KMS-11 (cell line): ENCODE measurements around the gene CHDH.

Experiments used
- H2AFZ ChIP-seq: fragments of 200-600 bp; sonication (generic); 2 replicates; pipeline ENCODE4 v1.6.1; 2016; ENCODE audit warnings: antibody characterized with exemption, mixed run types, low read depth
- H3K27ac ChIP-seq: fragments of 200-600 bp; sonication (generic); 2 replicates; pipeline ENCODE4 v1.6.1; 2016; ENCODE audit warnings: mild to moderate bottlenecking, mixed run types
- H3K27me3 ChIP-seq: fragments of 200-600 bp; sonication (generic); 2 replicates; pipeline ENCODE4 v1.6.1; 2017; ENCODE audit warnings: mild to moderate bottlenecking, low read depth, mixed run types, moderate library complexity; ENCODE audit not compliant: insufficient read depth
- H3K36me3 ChIP-seq: fragments of 200-600 bp; sonication (generic); 2 replicates; pipeline ENCODE4 v1.6.1; 2017; ENCODE audit warnings: mild to moderate bottlenecking, mixed run types; ENCODE audit not compliant: insufficient read depth
- H3K4me1 ChIP-seq: fragments of 200-600 bp; sonication (generic); 2 replicates; pipeline ENCODE4 v1.6.1; 2016; ENCODE audit warnings: mild to moderate bottlenecking, low read depth, mixed run types; ENCODE audit not compliant: poor library complexity, severe bottlenecking
- H3K4me2 ChIP-seq: fragments of 200-600 bp; sonication (generic); 2 replicates; pipeline ENCODE4 v1.7.0; 2016; ENCODE audit warnings: mild to moderate bottlenecking, mixed run types
- H3K4me3 ChIP-seq: fragments of 200-600 bp; sonication (generic); IDR thresholded peaks from 2 replicates; pipeline ENCODE4 v1.6.1; 2017; ENCODE audit warnings: low read depth, low read length, mixed read lengths; ENCODE audit not compliant: insufficient read depth
- H3K79me2 ChIP-seq: fragments of 200-600 bp; sonication (generic); 2 replicates; pipeline ENCODE4 v1.6.1; 2016; ENCODE audit warnings: low read depth, mixed run types; ENCODE audit not compliant: insufficient read depth
- H3K9ac ChIP-seq: fragments of 200-600 bp; sonication (generic); 2 replicates; pipeline ENCODE4 v1.6.1; 2016; ENCODE audit warnings: mild to moderate bottlenecking, mixed run types
- H4K20me1 ChIP-seq: fragments of 200-600 bp; sonication (generic); 2 replicates; pipeline ENCODE4 v1.6.1; 2016; ENCODE audit warnings: mild to moderate bottlenecking, mixed run types; ENCODE audit not compliant: insufficient read depth
- TF ChIP-seq, protein P1 (sequence below): fragments of 200-600 bp; sonication (generic); conservative IDR thresholded peaks from 2 replicates; pipeline ENCODE4 v1.6.1; 2017; ENCODE audit warnings: low read depth, mild to moderate bottlenecking, antibody characterized with exemption, low read length, moderate library complexity, mixed read lengths

The CHDH gene

DNA sequence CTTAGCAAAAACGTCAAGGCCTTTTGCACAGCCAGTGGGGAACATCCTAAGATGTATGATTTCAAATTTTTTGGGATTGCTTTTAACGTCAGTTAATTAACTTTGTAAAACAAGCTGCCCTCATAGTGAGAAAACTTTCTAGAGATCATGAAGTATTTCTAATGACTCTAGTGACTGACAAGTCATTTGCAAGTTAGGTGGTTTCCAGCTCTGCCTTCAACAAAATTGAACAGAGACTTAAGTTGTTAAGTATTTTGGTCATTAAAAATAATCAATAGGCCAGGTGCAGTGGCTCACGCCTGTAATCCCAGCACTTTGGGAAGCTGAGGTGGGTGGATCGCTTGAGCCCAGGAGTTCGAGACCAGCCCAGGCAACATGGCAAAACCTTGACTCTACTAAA lies 71.2 kb downstream of the CHDH start:
- Histone ChIP-seq H3K27me3 (no peaks in the 10 kb centered on the region), H3K27ac (no peak overlapping the region), H3K4me3 (no peak overlapping the region), H3K36me3 (no peaks in the 10 kb centered on the region), H3K79me2 (no peaks in the 10 kb centered on the region), H4K20me1 (no peaks in the 10 kb centered on the region), H2AFZ (no peak overlapping the region), H3K4me1 (no peaks in the 10 kb centered on the region), H3K4me2 (no peak overlapping the region), H3K9ac (no peak overlapping the region)
- TF ChIP-seq, protein P1, sequence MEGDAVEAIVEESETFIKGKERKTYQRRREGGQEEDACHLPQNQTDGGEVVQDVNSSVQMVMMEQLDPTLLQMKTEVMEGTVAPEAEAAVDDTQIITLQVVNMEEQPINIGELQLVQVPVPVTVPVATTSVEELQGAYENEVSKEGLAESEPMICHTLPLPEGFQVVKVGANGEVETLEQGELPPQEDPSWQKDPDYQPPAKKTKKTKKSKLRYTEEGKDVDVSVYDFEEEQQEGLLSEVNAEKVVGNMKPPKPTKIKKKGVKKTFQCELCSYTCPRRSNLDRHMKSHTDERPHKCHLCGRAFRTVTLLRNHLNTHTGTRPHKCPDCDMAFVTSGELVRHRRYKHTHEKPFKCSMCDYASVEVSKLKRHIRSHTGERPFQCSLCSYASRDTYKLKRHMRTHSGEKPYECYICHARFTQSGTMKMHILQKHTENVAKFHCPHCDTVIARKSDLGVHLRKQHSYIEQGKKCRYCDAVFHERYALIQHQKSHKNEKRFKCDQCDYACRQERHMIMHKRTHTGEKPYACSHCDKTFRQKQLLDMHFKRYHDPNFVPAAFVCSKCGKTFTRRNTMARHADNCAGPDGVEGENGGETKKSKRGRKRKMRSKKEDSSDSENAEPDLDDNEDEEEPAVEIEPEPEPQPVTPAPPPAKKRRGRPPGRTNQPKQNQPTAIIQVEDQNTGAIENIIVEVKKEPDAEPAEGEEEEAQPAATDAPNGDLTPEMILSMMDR: no peak

DNA sequence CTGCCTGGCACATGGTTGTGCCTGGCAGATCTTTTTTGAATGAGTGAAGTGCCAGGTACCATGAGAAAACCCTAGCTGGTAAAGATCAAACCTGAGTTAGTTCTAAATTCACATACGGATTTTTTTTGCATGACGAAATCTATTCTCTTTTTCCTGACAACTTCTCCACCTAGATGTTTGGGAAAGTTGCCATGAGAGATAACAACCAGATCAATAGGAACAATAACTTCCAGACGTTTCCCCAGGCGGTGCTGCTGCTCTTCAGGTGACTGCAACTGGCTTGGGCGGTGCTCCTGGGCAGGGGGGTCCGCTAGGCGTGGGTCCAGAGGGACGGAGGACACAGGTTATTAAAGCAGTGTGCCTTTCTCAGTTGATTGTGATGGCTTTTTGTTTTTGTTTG lies 71.8 kb downstream of the CHDH start:
- Histone ChIP-seq H3K4me2 (no peak overlapping the region), H3K27me3 (no peaks in the 10 kb centered on the region), H3K4me3 (no peak overlapping the region), H3K27ac (no peak overlapping the region), H2AFZ (no peak overlapping the region), H3K36me3 (no peaks in the 10 kb centered on the region), H3K9ac (no peak overlapping the region), H4K20me1 (no peaks in the 10 kb centered on the region), H3K79me2 (no peaks in the 10 kb centered on the region), H3K4me1 (no peaks in the 10 kb centered on the region)
- TF ChIP-seq, protein P1: no peak

DNA sequence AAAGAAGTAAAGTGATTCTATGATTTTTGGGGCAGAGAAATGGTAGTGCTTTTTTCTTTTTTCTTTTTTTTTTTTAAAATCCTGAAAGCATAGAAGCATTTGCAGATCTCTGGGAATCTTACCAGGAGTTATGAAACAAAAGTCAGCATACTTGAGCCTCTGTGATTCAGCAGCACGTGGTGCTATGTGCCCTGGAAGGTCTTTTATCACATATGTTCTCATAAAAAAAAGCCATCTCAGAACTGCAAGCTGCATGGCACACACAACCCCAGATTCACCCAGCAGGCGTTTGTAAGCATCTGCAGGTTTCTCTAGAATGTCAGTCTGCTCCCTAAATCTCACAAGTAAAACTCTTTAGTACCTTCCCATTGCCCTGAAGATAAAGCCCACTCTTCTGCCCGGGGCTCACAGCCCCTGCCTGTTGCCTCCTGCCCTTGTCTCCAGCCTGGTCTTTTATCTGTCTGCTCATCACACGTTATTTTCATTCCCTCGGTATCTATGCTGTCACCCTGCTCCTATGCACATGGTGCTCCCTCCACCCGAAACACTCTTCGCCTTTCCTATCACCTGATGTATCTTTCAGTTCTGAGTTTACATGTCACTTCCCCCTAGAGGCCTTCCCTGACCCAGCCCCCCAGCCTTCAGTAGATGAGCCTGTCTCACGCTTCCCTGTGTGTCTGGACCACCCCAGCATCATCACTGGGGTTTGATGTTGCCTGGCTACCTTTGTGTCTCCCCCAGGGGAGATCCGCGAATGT lies 72.4 kb downstream of the CHDH start:
- H3K27me3 ChIP-seq: no peaks in the 10 kb centered on the region
- no peaks in the 10 kb centered on the region for H4K20me1 ChIP-seq
- no peak overlapping the region for H3K4me2 ChIP-seq
- no peak overlapping the region for H3K27ac ChIP-seq
- H3K4me1 ChIP-seq: no peaks in the 10 kb centered on the region
- no peak overlapping the region for H3K4me3 ChIP-seq
- TF ChIP-seq, protein P1: no peak
- H3K9ac ChIP-seq: no peak overlapping the region
- H3K79me2 ChIP-seq: no peaks in the 10 kb centered on the region
- no peak overlapping the region for H2AFZ ChIP-seq
- H3K36me3 ChIP-seq: no peaks in the 10 kb centered on the region

DNA sequence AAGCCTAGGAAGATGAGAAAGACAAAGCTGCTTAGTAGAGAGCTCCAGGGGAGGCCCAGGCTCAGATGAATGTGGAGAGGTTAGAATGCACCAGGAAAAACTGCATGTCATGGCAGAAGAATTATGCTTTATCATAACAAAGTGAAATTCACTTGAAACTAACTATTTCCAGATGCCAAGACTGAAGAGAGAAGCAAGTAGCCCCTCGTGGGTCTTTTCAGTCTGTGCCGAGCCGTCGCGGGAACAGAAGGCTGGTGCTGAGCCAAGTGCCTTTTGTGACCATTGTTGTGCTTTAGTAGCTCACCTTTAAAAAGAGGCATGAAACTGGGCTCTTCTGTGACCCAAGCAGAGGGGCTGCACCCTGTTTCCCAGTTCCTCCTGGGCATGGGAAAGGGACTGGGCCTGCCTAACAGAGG lies 73.2 kb downstream of the CHDH start:
- no peaks in the 10 kb centered on the region for H3K27me3 ChIP-seq
- H2AFZ ChIP-seq: no peak overlapping the region
- no peak overlapping the region for H3K4me3 ChIP-seq
- TF ChIP-seq, protein P1: no peak
- H3K9ac ChIP-seq: no peak overlapping the region
- no peak overlapping the region for H3K4me2 ChIP-seq
- H4K20me1 ChIP-seq: no peaks in the 10 kb centered on the region
- no peaks in the 10 kb centered on the region for H3K36me3 ChIP-seq
- no peak overlapping the region for H3K27ac ChIP-seq
- H3K4me1 ChIP-seq: no peaks in the 10 kb centered on the region
- no peaks in the 10 kb centered on the region for H3K79me2 ChIP-seq
